Measurements from ENCODE around the gene FAM53B.

Gene FAM53B

GRCh38 chr10:124655191-124656112 lies 88.7 kb downstream of the FAM53B start:
- DNase-seq (ENCODE audit: extremely low read depth, low read depth) = no peak
- TF ChIP-seq CTCF (IDR thresholded peaks at IDR 0.05; ENCODE audit: low read depth, low read length) = no peak

- no peak for TF ChIP-seq CTCF (IDR thresholded peaks at IDR 0.05; ENCODE audit: low read depth, low read length)
- DNase-seq (ENCODE audit: extremely low read depth, low read depth) = no peak
These were observed 89.5 kb downstream of the FAM53B start for GRCh38 chr10:124654686-124655085.

- TF ChIP-seq CTCF (IDR thresholded peaks at IDR 0.05; ENCODE audit: low read depth, low read length) = no peak
- no peak for DNase-seq (ENCODE audit: extremely low read depth, low read depth)
These were observed 90.1 kb downstream of the FAM53B start for GRCh38 chr10:124653811-124654651.

GRCh38 chr10:124653311-124653710 lies 90.9 kb downstream of the FAM53B start:
- TF ChIP-seq CTCF (IDR thresholded peaks at IDR 0.05; ENCODE audit: low read depth, low read length) = no peak
- no peak for DNase-seq (ENCODE audit: extremely low read depth, low read depth)

GRCh38 chr10:124652701-124653100 lies 91.5 kb downstream of the FAM53B start:
- no peak for DNase-seq (ENCODE audit: extremely low read depth, low read depth)

GRCh38 chr10:124652200-124652599 lies 92.0 kb downstream of the FAM53B start:
- DNase-seq (ENCODE audit: extremely low read depth, low read depth) = no peak
- TF ChIP-seq CTCF (IDR thresholded peaks at IDR 0.05; ENCODE audit: low read depth, low read length) = no peak

More at GRCh38 chr10:124652701-124653100, 91.5 kb downstream of the FAM53B start:
- no peak for TF ChIP-seq CTCF (IDR thresholded peaks at IDR 0.05; ENCODE audit: low read depth, low read length)

Measured in AG09319 (cell line).